ENCODE results near the gene TMUB2. TPM values are rescaled to one million over a fixed set of nuclear protein-coding genes. Genes with fewer than 3 reads are reported as not detected.

The TMUB2 gene
- total and polyA plus RNA-seq, 12 donors, result 16.3 to 37.2 (median 20.1) TPM

- intact Hi-C loops (cut with DNase I), result loop anchor here in 7 of 10 donors (5.0 kb wide), 5 partner anchors 110 to 310 kb away; partner anchors contain the start of genes GRN (in 3 of the 7) and SLC25A39 (in 2 of the 7)
- WGBS, 2 donors, result 72 to 74% methylated on average over 30 to 31 of the region's 31 CpGs
- H3K4me1 ChIP-seq, result peaks cover 10 to 48% (median 30%) of the 10 kb centered on the region in 9 donors
- H3K36me3 ChIP-seq, result peaks cover 0 to 92% (median 54%) of the 10 kb centered on the region in 9 donors
- ATAC-seq (no peak), DNase-seq (no peak)
- H3K27me3 ChIP-seq, result no peaks in the 10 kb centered on the region
- no peaks in the 10 kb centered on the region for H3K9me3 ChIP-seq
- no peak overlapping the region for H3K27ac ChIP-seq
- no peak for TF ChIP-seq CTCF (IDR thresholded peaks at IDR 0.05)
- no peak overlapping the region for H3K4me3 ChIP-seq
These were observed 26.0 kb downstream of the TMUB2 start for GRCh38 chr17:44212507-44213402.

GRCh38 chr17:44213403-44214229, 26.8 kb downstream of the TMUB2 start:
- ATAC-seq (no peak), DNase-seq (no peak)
- Histone ChIP-seq H3K9me3 (no peaks in the 10 kb centered on the region), H3K4me1 (peaks cover 10 to 53% (median 34%) of the 10 kb centered on the region in 9 donors), H3K27ac (no peak overlapping the region), H3K4me3 (no peak overlapping the region), H3K36me3 (peaks cover 0 to 84% (median 46%) of the 10 kb centered on the region in 9 donors), H3K27me3 (no peaks in the 10 kb centered on the region)
- no peak for TF ChIP-seq CTCF (IDR thresholded peaks at IDR 0.05)
- intact Hi-C loops (cut with DNase I), result loop anchor here in 7 of 10 donors (5.0 kb wide), 5 partner anchors 109 to 309 kb away; partner anchors contain the start of genes GRN (in 3 of the 7) and SLC25A39 (in 2 of the 7)
- 85% methylated on average over 15 of the region's 15 CpGs for WGBS, 2 donors

GRCh38 chr17:44214230-44214494, 27.4 kb downstream of the TMUB2 start:
- Histone ChIP-seq H3K9me3 (no peaks in the 10 kb centered on the region), H3K27me3 (no peaks in the 10 kb centered on the region), H3K36me3 (peaks cover 0 to 78% (median 42%) of the 10 kb centered on the region in 9 donors), H3K4me1 (peaks cover 10 to 53% (median 34%) of the 10 kb centered on the region in 9 donors), H3K27ac (no peak overlapping the region), H3K4me3 (no peak overlapping the region)
- WGBS, 2 donors, result 87 to 91% methylated on average over 1 of the region's 1 CpG
- DNase-seq, result no peak
- no peak for ATAC-seq
- intact Hi-C loops (cut with DNase I), result loop anchor here in 7 of 10 donors (5.0 kb wide), 5 partner anchors 108 to 308 kb away; partner anchors contain the start of genes GRN (in 3 of the 7) and SLC25A39 (in 2 of the 7)
- TF ChIP-seq CTCF (IDR thresholded peaks at IDR 0.05), result no peak

GRCh38 chr17:44214896-44215295, 28.1 kb downstream of the TMUB2 start:
- H3K27ac ChIP-seq, result no peak overlapping the region
- ATAC-seq, result no peak
- WGBS, 2 donors, result 90 to 91% methylated on average over 6 of the region's 6 CpGs
- TF ChIP-seq CTCF (IDR thresholded peaks at IDR 0.05), result no peak
- no peak for DNase-seq
- H3K9me3 ChIP-seq, result no peaks in the 10 kb centered on the region
- H3K36me3 ChIP-seq, result peaks cover 0 to 71% (median 39%) of the 10 kb centered on the region in 9 donors
- H3K4me1 ChIP-seq, result peaks cover 10 to 53% (median 34%) of the 10 kb centered on the region in 9 donors
- H3K27me3 ChIP-seq, result no peaks in the 10 kb centered on the region
- intact Hi-C loops (cut with DNase I), result loop anchor here in 7 of 10 donors (5.0 kb wide), 5 partner anchors 107 to 307 kb away; partner anchors contain the start of genes GRN (in 3 of the 7) and SLC25A39 (in 3 of the 7)
- H3K4me3 ChIP-seq, result no peak overlapping the region
